ENCODE data around the gene ANO4.

GRCh38 chr12:100935929-100936328, 141.4 kb downstream of the ANO4 start:
- TF ChIP-seq CTCF (conservative IDR thresholded peaks at IDR 0.05; ENCODE audit: low read length) (no peak), EZH2phosphoT487 (IDR thresholded peaks at IDR 0.05; ENCODE audit: borderline replicate concordance) (no peak)
